Stimulated activated CD4-positive, alpha-beta T cell treated with anti-CD3 and anti-CD28 coated beads, Interleukin-4, amount 100 ng/mL, for 4 hours (primary cell): ENCODE results near the gene MSI2.

Experiments used
- DNase-seq, 2 experiments: peaks; one replicate each; pipeline ENCODE4 v3.0.0-alpha.2; 2020

Gene MSI2

DNA sequence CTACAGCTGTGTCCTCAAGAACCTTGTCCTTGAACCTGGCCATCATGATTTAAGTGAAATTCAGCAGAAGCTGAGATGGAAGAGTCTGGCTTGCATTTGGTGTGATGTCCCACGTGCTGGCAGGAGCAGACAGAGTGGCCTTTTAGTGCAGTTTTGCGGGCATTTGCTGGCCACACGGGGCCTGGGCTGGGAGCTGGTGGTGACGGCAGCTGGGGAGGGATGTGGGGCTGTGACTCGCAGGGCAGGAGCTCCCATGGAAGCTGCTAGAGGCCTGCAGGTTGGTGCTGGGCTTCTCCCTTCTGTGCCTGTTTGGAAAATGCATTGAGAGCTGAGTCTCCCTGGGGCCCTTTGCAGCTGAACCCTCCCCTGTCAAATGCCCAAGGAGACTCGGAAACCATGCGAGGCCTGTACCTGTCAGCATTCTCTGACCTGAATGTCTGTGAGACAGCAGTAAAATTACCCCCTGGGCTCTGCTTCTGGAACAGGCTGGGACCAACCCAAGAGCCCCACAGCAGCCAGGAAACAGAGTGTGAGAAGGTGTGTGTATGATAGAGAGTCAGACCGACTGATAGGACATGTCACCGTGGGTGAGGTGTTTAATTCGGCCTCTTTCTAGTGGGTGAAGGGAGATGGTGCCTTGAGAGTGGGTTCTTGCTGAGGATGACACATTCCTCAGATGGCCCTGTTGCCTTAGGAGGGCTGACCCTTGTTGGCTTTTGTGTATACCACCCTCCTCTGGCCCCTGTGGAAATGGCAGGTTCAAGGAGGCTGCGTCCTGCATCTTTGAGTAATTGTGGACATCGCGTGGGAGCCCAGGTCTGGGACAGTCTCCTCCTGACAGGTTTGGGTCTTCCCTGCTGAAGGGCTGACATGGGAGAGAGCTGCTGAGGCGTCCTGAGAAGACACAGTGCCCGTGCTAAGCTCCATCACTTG lies 145.5 kb downstream of the MSI2 start:
- no peak for DNase-seq

DNA sequence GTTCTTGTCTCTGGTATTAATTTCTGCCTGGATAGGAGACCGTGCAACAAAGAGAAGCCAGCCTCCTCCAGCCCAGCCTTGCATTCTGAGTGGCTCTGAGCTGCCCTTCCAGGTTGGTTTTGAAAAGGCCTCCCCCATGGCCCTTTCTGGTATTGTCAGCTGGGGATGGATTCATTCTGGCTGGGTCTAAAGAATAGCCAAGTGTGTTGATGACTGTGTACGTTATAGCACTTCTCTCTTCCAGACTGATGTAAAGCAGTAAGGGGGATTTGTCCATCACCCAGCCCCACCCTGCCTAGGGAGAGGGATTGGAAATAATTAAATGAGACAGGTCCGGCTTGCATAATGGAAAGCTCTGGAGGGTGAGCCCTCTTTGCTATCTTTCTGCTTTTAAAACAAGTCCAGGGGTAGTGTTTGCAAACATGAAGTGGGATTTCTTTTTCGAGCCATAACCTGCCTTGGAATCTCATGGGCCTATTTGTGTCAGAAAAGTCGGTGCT lies 146.4 kb downstream of the MSI2 start:
- DNase-seq: no peak

DNA sequence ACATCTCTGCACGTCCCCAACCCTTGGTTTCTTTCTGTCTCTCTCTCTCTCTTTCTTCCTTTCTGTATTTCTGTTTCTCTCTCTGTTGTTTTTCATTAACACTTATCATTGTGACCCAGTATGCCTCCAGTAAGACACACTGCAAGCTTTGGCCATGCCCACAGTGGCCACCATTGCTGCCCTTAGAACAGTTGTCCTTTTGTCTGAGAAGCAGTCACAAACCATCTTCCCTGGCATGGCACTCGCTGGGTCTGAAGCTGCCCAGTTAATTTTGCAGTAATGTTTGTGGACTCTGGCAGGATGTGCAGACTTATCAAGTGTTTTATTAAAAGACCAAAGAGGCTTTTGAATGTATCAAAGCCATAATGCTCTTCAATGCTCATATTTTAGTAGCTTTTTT lies 146.9 kb downstream of the MSI2 start:
- no peak for DNase-seq

DNA sequence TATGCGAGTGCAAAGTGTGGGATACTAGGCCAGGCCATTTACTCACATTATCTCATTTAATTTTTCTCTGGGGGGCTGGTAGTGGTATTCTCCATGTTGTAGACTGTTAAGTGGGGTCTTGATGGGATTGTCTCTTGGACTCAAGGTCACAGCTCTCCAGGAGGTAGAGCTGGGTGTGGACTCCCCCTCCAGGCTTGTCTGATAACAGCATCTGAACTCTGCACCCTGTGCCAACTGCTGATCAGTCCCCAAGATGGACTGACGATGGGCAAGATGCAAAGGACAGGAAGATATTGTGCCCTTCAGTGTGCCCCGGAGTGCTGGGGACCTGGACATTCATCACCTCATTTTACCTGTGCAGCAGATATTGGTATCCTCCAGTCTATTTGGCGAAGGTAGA lies 147.8 kb downstream of the MSI2 start:
- DNase-seq: no peak

DNA sequence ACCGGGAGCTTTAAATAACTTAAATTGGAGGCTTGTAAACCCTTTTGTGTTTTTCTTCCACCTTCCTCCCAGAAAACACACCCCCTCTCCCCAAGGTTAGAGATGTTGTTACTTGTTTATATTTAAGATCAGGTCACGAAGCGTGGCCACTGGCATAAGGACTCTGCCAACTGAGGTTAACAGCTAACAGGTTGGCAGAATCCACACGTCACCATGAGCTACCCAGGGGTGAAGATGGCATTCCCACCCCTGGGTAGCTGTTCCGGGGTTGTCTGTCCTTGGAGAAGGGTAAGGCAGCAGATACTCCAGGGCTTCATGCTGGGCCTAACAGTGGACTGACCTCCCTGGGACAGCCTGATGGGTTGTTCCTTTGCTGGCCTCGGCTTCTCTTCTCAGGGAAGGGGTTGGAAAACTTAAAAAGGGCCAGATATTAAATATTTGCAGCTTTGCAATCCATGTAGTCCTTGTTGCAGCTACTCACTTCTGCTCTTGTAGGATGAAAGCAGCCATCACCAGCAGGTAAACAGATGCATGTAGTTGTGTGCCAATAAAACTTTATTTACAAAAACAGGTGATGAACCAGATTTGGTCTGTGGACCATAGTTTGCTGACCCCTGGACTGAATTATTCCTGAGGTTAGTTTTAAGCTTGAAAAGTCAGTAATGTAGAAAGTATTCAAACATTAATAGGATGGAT lies 148.6 kb downstream of the MSI2 start:
- no peak for DNase-seq

DNA sequence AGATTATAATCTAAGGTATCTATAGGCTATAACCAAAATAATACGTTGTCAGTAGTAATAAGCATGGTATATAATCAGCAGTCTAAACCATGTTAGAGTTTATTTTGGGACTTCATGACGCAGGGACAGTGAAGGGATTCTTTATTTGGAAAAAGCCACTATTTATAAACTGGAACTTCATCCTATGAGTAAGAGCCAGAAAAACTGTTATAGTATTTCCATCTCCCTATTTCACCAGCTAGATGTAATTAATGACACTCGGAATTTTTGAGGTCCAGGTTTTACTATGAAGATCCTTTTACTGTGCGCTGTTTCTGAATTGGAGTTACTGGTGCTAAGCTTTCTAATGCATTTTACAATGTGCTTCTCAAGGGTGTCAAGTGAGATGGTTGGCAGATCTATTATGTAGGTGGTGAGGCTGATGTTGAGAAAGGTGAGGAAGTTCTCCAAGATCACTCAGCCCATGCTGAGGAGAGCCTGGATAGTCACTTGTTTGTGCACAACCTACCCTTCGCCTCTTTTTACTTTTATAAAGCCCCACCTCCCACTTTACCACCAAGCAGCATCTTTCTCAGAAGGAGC lies 149.3 kb downstream of the MSI2 start:
- no peak for DNase-seq

DNA sequence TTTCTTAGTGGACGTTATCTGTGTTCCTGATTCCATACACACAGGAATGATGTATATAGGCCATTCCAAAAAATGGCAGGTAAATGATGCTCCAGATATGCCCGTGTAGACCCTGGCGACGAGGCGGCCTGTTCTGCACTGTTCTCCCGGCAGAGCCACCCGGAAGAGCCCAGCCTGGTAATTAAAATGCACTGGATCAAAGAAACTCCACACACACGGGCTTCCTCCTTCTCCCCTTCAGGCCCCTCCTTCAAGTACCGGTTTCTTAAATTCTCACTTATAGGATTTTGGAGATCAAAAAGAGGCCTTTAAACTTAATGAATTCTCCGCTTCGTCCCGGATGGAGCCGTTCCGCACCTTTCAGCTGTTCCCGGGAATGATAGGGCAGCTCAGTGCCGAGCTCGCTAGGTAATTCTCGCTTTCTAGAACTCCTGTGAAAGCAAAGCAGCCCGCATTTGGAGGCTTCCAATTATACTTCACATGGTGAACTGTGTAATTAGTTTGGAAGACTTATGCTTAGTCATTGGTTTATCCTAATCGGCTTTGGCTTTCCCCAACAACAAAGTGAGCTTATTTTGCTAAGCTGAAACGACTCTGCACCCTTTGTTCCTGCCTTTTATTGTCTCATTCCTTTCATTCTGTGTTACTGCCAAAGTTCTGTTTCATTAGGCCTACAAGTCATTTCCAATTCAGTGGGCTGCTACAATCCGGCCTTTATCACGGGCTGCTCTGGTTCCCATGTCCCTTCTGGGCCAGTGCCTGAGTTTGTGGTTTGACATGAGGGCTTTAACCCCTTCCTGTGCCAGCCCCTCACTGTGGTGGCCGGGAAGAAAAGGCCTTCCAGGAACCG lies 150.0 kb downstream of the MSI2 start:
- DNase-seq: no peak

DNA sequence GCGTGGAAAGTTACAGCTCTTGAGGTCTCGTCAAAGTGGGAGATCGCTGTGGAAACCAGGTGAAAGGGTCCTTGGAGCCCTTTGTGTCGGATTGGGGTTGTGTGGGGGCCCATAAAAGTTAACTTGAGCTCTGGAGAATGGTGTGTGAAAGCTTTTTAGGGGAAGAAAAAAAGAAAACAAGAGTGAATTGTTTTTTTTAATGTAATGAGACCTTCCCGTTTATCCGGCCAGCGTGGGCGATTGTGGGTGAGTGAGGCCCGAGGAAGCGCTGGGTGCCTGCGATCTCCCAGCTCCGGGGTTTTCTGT lies 150.6 kb downstream of the MSI2 start:
- no peak for DNase-seq

DNA sequence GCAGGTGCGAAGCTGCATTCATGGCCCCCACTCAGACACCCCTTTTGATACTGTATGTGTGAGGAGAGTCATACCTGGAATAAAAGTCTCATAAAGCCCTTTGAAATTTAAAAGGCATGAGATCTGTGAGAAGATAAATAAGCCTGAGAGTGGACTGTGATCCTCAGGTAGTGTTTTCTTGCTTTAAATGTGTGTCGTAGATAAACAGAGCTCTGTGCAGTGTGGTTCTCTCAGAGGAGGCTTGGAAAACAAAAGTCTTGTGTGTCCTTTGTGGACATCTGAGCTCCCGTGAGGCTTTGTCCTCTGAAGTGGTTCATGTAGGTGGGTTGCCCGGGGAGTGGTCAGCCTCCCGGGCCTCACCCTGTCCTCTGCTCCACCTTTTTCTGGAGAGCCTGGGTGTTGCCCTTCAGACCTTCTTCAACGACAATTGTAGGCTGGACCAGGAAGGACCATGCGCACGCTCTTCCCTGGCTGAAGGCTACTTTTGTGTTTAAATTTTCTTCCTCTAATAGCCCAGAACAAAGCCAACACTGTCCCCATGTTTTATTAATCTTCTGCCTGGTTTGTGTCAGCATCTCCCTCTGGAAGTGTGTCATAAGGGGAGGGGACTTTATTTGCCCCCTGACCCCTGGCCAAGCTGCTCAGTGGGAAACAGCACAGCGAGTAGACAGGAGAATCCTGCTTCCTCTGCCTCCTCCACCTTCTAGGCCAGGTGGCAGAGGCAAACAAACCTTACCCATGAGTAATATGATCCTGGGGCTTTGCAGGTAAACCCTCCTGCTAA lies 151.2 kb downstream of the MSI2 start:
- no peak for DNase-seq

DNA sequence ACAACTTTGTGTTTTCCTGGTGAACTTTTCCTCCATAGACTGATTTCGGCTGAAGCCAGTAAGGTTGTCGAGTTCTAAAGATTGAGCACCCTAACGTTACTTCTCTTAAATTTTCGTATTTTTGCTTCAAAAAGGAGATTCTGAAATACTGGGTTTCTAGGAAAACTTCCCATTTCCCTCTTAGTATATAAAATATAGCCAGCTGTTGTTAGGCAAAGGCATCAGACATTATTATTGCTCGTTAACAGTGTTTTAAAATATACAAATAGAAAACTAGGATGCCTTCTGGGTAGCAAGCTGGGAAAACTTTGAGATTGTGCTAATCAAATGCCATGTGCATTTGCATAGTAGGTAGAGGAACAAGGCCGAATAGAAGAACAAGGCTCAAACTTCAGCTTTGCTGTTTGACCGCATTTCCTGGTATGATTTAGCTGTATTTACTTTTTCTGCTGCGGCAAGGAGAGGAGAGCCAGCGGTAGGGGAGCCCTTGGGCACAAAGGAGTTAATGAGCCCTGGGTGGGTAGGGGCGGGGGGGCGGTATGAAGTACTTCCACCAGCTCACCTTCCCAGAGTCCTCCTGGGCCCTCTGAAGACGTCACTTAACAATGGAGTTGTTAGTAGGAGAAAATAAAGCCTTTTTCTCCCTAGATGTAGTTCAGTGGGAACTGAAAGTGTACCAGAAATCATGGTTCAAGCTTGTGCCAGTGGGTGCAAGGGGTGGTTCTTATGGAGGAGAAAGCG lies 151.9 kb downstream of the MSI2 start:
- no peak for DNase-seq

DNA sequence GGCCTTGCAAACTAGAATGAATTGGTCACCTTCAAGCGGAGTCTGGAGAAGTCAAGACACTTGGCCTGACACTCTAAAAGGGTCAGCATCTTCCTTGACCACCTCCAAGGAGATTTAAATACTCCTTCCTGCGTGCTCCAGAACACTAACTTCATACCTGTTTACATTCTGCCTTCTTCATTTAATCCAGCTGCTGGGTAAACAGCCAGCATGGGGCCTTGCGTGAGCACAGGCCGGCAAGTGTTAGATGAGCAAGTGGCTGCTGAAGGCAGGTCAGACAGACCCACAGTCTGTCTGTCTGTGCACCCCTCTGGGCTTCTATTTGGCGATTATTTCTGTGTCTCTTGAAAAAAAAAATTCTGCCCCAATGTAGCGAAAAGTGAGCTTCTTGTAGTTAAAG lies 153.8 kb downstream of the MSI2 start:
- no peak for DNase-seq

DNA sequence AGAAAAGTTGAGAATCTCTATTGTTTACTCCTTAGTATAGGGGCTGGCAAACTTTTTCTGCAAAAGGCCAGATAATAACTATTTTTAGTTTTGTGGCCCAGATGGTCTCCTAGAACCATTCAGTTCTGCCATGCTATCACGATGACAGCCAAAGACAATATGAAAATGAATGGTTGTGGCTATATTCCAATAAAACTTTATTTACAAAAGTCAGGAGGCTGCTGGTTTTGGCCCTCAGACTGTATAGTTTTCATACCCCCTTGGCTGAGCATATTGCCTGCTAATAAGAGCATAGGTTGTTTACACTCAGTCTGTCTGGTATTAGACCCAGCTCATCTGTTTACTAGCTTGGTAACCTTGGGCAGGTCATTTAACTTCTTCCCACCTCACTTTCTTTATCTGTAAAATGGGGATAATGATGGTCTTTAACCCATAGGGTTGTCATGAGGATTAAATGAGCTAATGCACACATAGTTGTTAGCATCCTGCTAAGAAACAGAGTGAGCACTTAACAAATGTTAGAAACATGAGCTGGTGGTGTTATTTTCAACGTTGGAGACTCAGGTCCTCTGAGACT lies 156.3 kb downstream of the MSI2 start:
- no peak for DNase-seq

DNA sequence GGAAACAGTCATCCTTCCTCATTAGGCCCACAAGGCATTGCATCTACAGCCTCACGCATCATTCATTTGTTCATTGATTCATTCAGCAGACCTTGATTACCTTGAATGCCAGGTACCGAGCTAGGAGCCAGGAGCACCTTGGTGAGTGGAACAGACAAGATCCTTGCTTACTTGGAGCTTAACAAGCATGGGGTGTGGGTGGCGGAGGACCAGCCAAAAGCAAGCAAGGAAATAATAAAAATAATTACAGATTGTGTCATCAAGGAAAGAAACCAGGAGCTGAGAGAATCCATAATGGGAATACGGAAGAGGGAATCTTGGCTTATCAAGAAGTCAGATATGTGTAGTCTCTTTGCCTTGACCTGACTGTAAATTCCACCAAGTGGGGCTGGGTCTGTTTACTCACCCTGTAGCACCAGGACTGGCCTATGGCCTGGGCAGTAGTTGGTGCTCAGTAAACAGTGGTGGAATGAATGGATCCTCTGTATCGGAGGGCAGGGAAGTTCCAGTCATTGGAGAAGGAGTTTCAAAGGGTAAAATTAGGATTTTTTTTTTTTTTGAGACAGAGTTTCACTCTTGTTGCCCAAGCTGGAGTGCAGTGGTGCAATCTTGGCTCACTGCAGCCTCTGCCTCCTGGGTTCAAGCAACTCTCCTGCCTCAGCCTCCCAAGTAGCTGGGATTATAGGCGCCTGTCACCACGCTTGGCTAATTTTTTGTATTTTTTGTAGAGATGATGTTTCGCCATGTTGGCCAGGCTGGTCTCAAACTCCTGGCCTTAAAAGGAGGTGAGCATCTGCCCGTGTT lies 157.7 kb downstream of the MSI2 start:
- DNase-seq: no peak

DNA sequence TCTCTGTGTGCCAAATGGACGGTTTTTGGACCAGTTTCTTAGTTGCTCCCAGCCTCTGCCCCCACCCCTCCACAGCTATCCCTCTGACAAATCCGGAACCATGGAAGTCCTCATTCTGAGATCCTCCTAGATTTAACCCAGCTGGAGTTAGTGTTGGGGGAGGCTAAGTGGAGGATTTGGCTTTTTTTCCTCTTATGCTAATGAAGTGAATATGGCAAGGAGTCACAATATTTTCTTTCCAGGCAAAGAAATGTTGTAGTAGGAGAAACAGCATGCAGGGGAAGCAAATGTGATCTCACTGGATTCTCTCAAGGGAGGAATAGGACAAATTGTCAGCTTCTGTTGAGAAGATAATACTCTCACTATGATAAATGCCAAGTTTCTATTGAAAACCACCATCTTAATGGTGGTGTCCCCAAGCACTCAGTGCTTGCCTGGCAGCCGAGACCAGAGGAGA lies 159.5 kb downstream of the MSI2 start:
- no peak for DNase-seq

DNA sequence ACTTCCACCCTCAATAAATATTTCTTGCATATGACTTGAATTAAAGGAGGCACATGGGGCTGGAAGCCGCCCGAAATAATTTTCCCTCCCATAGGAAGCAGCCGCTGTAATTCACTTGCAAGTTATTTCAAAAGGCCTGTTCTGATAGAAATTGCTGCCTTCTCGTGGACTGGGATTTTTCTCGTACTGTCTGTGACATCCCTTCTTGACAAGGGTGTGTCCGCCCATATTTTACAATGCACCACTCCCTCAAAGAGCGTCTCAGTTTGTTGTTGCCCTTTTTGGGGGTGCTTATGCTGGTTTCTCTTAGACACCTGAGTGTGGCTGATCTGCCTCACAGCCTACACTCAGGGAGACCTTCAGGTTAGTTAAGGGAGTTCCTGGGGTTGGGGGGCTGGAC lies 160.0 kb downstream of the MSI2 start:
- DNase-seq: no peak

DNA sequence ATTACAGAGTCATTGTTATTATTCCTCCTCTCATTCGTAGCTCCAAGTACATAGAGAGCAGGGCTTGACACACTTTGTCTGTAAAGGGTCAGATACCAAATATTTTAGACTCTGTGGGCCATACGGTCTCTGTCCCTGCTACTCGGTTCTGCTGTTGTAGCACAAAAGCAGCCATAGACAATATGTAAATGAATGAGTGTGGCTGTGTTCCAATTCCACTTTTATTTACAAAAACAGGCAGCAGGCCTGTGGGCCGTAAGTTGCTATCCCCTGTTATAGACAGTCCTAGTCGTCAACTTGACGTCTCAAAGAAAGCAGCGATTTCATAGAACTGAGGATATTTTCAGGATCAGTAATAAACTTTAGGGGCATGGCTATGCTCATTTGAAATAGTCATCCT lies 161.6 kb downstream of the MSI2 start:
- no peak for DNase-seq

DNA sequence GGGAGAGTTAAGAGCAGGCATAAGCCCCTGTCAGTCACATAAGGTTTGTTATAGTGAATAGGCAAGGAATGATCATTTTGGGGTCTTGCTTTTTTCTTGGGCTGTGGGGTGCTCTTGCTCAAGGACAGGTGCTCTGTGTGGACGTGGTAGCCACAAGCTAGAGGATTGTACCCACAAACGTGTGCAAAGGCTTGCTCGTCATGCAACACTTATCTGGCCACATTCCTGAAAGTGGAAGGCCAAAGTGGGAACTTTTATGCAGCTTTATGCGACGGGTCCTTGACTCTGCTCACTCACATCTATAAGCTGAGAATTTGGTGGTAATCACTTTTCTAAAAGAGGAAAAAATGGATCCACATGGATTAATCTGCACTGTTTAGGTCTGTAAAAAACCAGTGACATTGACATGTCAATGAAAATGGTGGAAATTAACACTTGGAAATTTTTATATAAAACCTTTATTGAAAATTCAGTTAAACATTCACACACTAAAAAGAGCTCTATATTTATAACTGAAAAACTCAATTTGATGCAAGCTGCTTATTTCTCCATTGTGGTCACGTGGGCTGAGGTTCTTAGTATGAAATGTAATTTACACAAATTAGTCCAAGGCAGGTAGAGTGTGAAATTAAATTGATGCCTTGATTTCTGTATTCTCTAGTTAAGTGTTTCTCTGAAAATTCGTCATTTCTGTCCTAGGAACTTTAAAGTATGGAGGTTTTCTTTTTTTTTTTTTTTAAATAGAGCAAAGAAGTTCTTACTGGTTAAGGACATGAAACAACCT lies 162.3 kb downstream of the MSI2 start:
- DNase-seq: no peak

DNA sequence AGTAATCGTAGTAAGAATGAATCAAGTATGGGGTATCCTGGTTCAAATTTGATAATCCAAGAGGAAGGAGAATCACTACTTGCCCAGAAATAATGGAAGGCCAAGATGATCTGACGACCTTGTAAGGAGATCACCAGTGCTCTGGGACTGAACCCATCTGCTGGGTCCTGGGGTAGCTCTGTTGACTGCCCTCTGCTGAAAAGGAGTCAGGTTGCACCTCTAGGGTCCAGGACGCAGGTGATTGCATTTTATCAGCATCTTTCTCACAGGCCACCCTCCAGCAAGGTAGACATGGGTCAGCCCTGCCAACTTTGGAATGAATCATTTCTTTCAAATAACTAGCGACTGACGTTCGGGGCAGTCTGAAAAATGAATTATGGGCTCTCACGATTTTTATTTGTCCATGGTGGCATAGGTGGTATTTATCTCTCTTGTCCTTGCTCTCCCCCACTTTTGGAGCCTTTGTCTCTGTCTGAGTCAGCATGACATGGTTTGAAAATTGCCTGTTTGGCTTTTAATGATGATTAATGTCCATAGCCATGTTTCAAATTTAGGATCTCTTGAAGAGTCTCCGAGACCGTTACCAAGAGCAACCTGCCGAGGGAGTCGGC lies 163.7 kb downstream of the MSI2 start:
- DNase-seq: no peak
